ENCODE results near the gene SLC8A2.

The SLC8A2 gene

GRCh38 chr19:47491358-47492136, 19.9 kb upstream of the SLC8A2 start:
- Histone ChIP-seq H2AFZ (ENCODE audit: low read depth) (no peak overlapping the region), H3K9ac (no peak overlapping the region), H3K4me2 (no peak overlapping the region), H3K27me3 (ENCODE audit: insufficient read depth, low read depth) (no peaks in the 10 kb centered on the region), H3K27ac (no peak overlapping the region), H3K4me3 (IDR thresholded peaks at IDR 0.05; ENCODE audit: insufficient read depth, low read depth, low read length) (no peak overlapping the region), H3K36me3 (ENCODE audit: insufficient read depth) (no peaks in the 10 kb centered on the region), H4K20me1 (ENCODE audit: insufficient read depth) (no peaks in the 10 kb centered on the region), H3K79me2 (ENCODE audit: insufficient read depth, low read depth) (no peaks in the 10 kb centered on the region), H3K4me1 (ENCODE audit: low read depth, poor library complexity, severe bottlenecking) (peaks cover 24% of the 10 kb centered on the region)
- no peak for TF ChIP-seq CTCF (conservative IDR thresholded peaks at IDR 0.05; ENCODE audit: low read depth, low read length)

GRCh38 chr19:47490847-47491246, 19.2 kb upstream of the SLC8A2 start:
- peaks cover 31% of the 10 kb centered on the region for H3K4me1 ChIP-seq (ENCODE audit: low read depth, poor library complexity, severe bottlenecking)
- H3K36me3 ChIP-seq (ENCODE audit: insufficient read depth), result no peaks in the 10 kb centered on the region
- H3K79me2 ChIP-seq (ENCODE audit: insufficient read depth, low read depth), result no peaks in the 10 kb centered on the region
- no peaks in the 10 kb centered on the region for H3K27me3 ChIP-seq (ENCODE audit: insufficient read depth, low read depth)
- H3K4me2 ChIP-seq, result no peak overlapping the region
- H4K20me1 ChIP-seq (ENCODE audit: insufficient read depth), result no peaks in the 10 kb centered on the region
- no peak overlapping the region for H3K9ac ChIP-seq
- no peak for TF ChIP-seq CTCF (conservative IDR thresholded peaks at IDR 0.05; ENCODE audit: low read depth, low read length)
- no peak overlapping the region for H2AFZ ChIP-seq (ENCODE audit: low read depth)
- no peak overlapping the region for H3K27ac ChIP-seq
- H3K4me3 ChIP-seq (IDR thresholded peaks at IDR 0.05; ENCODE audit: insufficient read depth, low read depth, low read length), result no peak overlapping the region

GRCh38 chr19:47490031-47490430, 18.3 kb upstream of the SLC8A2 start:
- no peak for TF ChIP-seq CTCF (conservative IDR thresholded peaks at IDR 0.05; ENCODE audit: low read depth, low read length)

GRCh38 chr19:47489072-47489914, 17.6 kb upstream of the SLC8A2 start:
- TF ChIP-seq CTCF (conservative IDR thresholded peaks at IDR 0.05; ENCODE audit: low read depth, low read length), result no peak
- Histone ChIP-seq H3K9ac (no peak overlapping the region), H3K4me1 (ENCODE audit: low read depth, poor library complexity, severe bottlenecking) (peaks cover 43% of the 10 kb centered on the region), H3K27ac (no peak overlapping the region), H3K27me3 (ENCODE audit: insufficient read depth, low read depth) (no peaks in the 10 kb centered on the region), H3K4me2 (no peak overlapping the region), H3K4me3 (IDR thresholded peaks at IDR 0.05; ENCODE audit: insufficient read depth, low read depth, low read length) (no peak overlapping the region), H2AFZ (ENCODE audit: low read depth) (no peak overlapping the region), H3K36me3 (ENCODE audit: insufficient read depth) (no peaks in the 10 kb centered on the region), H3K79me2 (ENCODE audit: insufficient read depth, low read depth) (no peaks in the 10 kb centered on the region), H4K20me1 (ENCODE audit: insufficient read depth) (no peaks in the 10 kb centered on the region)

More at GRCh38 chr19:47490031-47490430, 18.3 kb upstream of the SLC8A2 start:
- H4K20me1 ChIP-seq (ENCODE audit: insufficient read depth), result no peaks in the 10 kb centered on the region
- no peaks in the 10 kb centered on the region for H3K36me3 ChIP-seq (ENCODE audit: insufficient read depth)
- H3K27ac ChIP-seq, result no peak overlapping the region
- H3K4me3 ChIP-seq (IDR thresholded peaks at IDR 0.05; ENCODE audit: insufficient read depth, low read depth, low read length), result no peak overlapping the region
- H3K79me2 ChIP-seq (ENCODE audit: insufficient read depth, low read depth), result no peaks in the 10 kb centered on the region
- H3K27me3 ChIP-seq (ENCODE audit: insufficient read depth, low read depth), result no peaks in the 10 kb centered on the region
- no peak overlapping the region for H2AFZ ChIP-seq (ENCODE audit: low read depth)
- H3K4me2 ChIP-seq, result no peak overlapping the region
- peaks cover 39% of the 10 kb centered on the region for H3K4me1 ChIP-seq (ENCODE audit: low read depth, poor library complexity, severe bottlenecking)
- H3K9ac ChIP-seq, result no peak overlapping the region
